ENCODE measurements around the gene AGAP1. TPM values are rescaled to one million over a fixed set of nuclear protein-coding genes. Genes with fewer than 3 reads are reported as not detected.

Gene AGAP1
- total and polyA plus RNA-seq, 7 donors, result 10.8 to 42.7 (median 18.6) TPM

- H3K36me3 ChIP-seq, result no peaks in the 10 kb centered on the region
- DNase-seq, result peak; percentile 21
- H3K4me3 ChIP-seq, result no peak overlapping the region
- H3K27me3 ChIP-seq, result no peaks in the 10 kb centered on the region
- TF ChIP-seq CTCF (IDR thresholded peaks at IDR 0.05) (no peak), POLR2AphosphoS5 (IDR thresholded peaks at IDR 0.05) (no peak), EP300 (IDR thresholded peaks at IDR 0.05) (no peak), POLR2A (IDR thresholded peaks at IDR 0.05) (no peak)
- 46 to 76% methylated on average over 6 of the region's 6 CpGs for WGBS, 2 donors
- H3K4me1 ChIP-seq, result peaks cover 0 to 36% (median 19%) of the 10 kb centered on the region in 4 donors
- intact Hi-C loops (cut with DNase I), result no loop called here
- no peaks in the 10 kb centered on the region for H3K9me3 ChIP-seq
- no peak overlapping the region for H3K27ac ChIP-seq
Observed at GRCh38 chr2:235555371-235555770, 61.5 kb downstream of the AGAP1 start.

DNA sequence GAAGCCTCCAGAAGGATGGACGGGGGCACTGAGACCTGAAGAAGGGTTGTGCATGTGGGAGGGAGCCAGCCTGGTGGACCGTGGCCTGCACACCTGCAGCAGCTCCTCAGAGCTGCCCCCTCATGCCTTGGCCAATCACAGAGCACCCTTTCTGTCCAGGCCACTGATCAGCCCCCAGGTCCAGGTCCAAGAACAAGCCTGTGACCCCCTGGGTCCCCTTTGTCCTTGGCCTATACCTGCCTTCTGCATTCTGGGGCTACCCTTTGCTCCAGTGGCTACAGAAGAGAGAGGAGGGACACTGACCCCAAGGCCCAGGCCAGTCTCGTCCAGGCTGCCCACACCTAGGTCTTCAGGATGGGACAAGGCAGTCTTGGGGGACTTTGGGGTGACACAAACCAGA is 62.2 kb downstream of the AGAP1 start:
- no peaks in the 10 kb centered on the region for H3K27me3 ChIP-seq
- 89 to 91% methylated on average over 3 of the region's 3 CpGs for WGBS, 2 donors
- intact Hi-C loops (cut with DNase I), result no loop called here
- peaks cover 0 to 40% (median 19%) of the 10 kb centered on the region in 4 donors for H3K4me1 ChIP-seq
- no peak overlapping the region for H3K27ac ChIP-seq
- no peak overlapping the region for H3K4me3 ChIP-seq
- H3K36me3 ChIP-seq, result no peaks in the 10 kb centered on the region
- no peaks in the 10 kb centered on the region for H3K9me3 ChIP-seq
- peak; percentile 30 for DNase-seq
- TF ChIP-seq EP300 (IDR thresholded peaks at IDR 0.05) (no peak), POLR2A (IDR thresholded peaks at IDR 0.05) (no peak), CTCF (IDR thresholded peaks at IDR 0.05) (no peak), POLR2AphosphoS5 (IDR thresholded peaks at IDR 0.05) (no peak)

GRCh38 chr2:235556901-235557300 is 63.1 kb downstream of the AGAP1 start:
- peaks cover 0 to 40% (median 13%) of the 10 kb centered on the region in 4 donors for H3K4me1 ChIP-seq

GRCh38 chr2:235557903-235558302 is 64.1 kb downstream of the AGAP1 start:
- Histone ChIP-seq H3K4me1 (peaks cover 0 to 38% (median 5%) of the 10 kb centered on the region in 4 donors), H3K36me3 (no peaks in the 10 kb centered on the region), H3K9me3 (no peaks in the 10 kb centered on the region), H3K27ac (no peak overlapping the region), H3K4me3 (no peak overlapping the region), H3K27me3 (no peaks in the 10 kb centered on the region)
- TF ChIP-seq CTCF (IDR thresholded peaks at IDR 0.05) (no peak), POLR2A (IDR thresholded peaks at IDR 0.05) (no peak), EP300 (IDR thresholded peaks at IDR 0.05) (no peak), POLR2AphosphoS5 (IDR thresholded peaks at IDR 0.05) (no peak)
- 94 to 96% methylated on average over 9 of the region's 9 CpGs for WGBS, 2 donors
- intact Hi-C loops (cut with DNase I), result no loop called here
- DNase-seq, result no peak

More at GRCh38 chr2:235556901-235557300, 63.1 kb downstream of the AGAP1 start:
- Histone ChIP-seq H3K4me3 (no peak overlapping the region), H3K9me3 (no peaks in the 10 kb centered on the region), H3K27me3 (no peaks in the 10 kb centered on the region), H3K36me3 (no peaks in the 10 kb centered on the region), H3K27ac (no peak overlapping the region)
- TF ChIP-seq EP300 (IDR thresholded peaks at IDR 0.05), result no peak
- intact Hi-C loops (cut with DNase I), result no loop called here
- no peak for DNase-seq
- WGBS, 2 donors, result 91 to 94% methylated on average over 8 of the region's 8 CpGs

DNA sequence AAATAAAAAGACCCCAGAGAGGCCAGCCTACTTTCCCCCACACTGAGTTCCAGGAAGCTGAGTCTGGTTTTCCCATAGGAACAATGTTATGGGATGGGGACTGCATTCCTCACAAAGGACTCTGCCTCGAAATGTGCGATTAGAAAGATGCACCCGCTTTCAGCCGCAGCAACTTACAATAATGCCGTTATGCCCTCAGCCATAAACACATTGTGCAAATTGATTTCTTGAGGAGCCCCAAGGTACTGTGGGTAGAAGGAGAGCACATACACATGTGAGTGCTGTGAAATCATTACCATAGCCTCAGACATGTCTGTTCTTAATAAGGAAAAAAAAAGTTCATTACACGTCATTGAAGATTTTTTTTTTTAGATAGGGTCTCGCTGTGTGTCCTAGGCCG is 64.7 kb downstream of the AGAP1 start:
- Histone ChIP-seq H3K9me3 (no peaks in the 10 kb centered on the region), H3K27me3 (no peaks in the 10 kb centered on the region), H3K4me3 (no peak overlapping the region), H3K27ac (no peak overlapping the region), H3K36me3 (no peaks in the 10 kb centered on the region), H3K4me1 (peaks cover 0 to 38% (median 9%) of the 10 kb centered on the region in 4 donors)
- TF ChIP-seq EP300 (IDR thresholded peaks at IDR 0.05), result no peak
- no peak for TF ChIP-seq POLR2AphosphoS5 (IDR thresholded peaks at IDR 0.05)
- TF ChIP-seq CTCF (IDR thresholded peaks at IDR 0.05), result no peak
- intact Hi-C loops (cut with DNase I), result no loop called here
- 88 to 92% methylated on average over 8 of the region's 8 CpGs for WGBS, 2 donors
- no peak for DNase-seq

All from sigmoid colon (tissue), 7 donors.